Non-pigmented ciliary epithelial cell (primary cell): ENCODE measurements around the gene MATK.

Experiments used
- DNase-seq: peaks from one replicate; pipeline ENCODE4 v3.0.0-alpha.2; 2010; ENCODE audit warnings: low read depth

The MATK gene

GRCh38 chr19:3788996-3789778, 3.0 kb upstream of the MATK start:
- no peak for DNase-seq

GRCh38 chr19:3785451-3785937, 687 bp downstream of the MATK start:
- no peak for DNase-seq

GRCh38 chr19:3784607-3785450, 1.4 kb downstream of the MATK start:
- DNase-seq = no peak

GRCh38 chr19:3783660-3784584, 2.3 kb downstream of the MATK start:
- no peak for DNase-seq

GRCh38 chr19:3782903-3783302, 3.3 kb downstream of the MATK start:
- DNase-seq = no peak

- DNase-seq = no peak
Observed at GRCh38 chr19:3782330-3782729, 3.9 kb downstream of the MATK start.

- DNase-seq = no peak
Observed at GRCh38 chr19:3781603-3782002, 4.6 kb downstream of the MATK start.

- no peak for DNase-seq
Observed at GRCh38 chr19:3780786-3781304, 5.3 kb downstream of the MATK start.

GRCh38 chr19:3778899-3779723, 7.1 kb downstream of the MATK start:
- no peak for DNase-seq

- no peak for DNase-seq
Observed at GRCh38 chr19:3778104-3778867, 7.9 kb downstream of the MATK start.

- no peak for DNase-seq
Observed at GRCh38 chr19:3776479-3777040, 9.6 kb downstream of the MATK start.

- no peak for DNase-seq
Observed at GRCh38 chr19:3775831-3776230, 10.3 kb downstream of the MATK start.

GRCh38 chr19:3775374-3775711, 10.8 kb downstream of the MATK start:
- no peak for DNase-seq

- no peak for DNase-seq
Observed at GRCh38 chr19:3774621-3775373, 11.4 kb downstream of the MATK start.

- DNase-seq = no peak
Observed at GRCh38 chr19:3773814-3774515, 12.2 kb downstream of the MATK start.

- no peak for DNase-seq
Observed at GRCh38 chr19:3771906-3772455, 14.2 kb downstream of the MATK start, which contains the start of gene RAX2. TSS of gene RAX2 (minus strand) at chr19:3772228. CDS start at chr19:3771742, 486 bp downstream.

GRCh38 chr19:3771000-3771905, 14.9 kb downstream of the MATK start:
- DNase-seq = no peak
